ENCODE data around the gene OLFML1. TPM values are rescaled to one million over a fixed set of nuclear protein-coding genes. Genes with fewer than 3 reads are reported as not detected.

OLFML1 gene
- total and polyA plus RNA-seq, 2 of the 13 experiments (the other 11 are each of a cell fraction or from before 2014, with no cell fraction given) = 0.89 to 0.90 TPM

DNA sequence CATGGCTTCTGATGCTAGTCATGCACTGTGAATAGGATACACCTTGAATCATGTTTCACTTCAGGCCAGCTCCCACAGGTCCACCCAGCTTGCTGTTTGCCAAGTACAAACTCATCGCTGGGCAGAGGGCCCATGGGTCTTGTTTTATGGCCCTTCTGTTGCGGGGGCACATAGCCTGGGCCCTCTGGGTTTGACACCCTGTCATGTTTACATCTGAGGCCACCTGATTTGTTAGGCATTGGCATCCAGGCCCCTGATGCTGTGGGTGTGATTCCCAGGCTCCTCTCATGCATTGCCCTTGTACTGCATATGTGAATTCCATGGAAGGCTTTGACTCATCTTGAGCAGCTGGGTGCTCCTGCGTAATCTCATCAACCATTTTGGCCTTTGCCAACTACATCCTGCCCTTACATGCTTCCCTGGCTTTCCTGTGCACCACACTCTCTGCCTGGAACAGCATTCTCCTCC is 61.1 kb downstream of the OLFML1 start:
- intact Hi-C loops (cut with micrococcal nuclease; ENCODE audit: unreplicated experiment) (no loop called here), in situ Hi-C loops (cut with HindIII; ENCODE audit: extremely low pct_ligation_motif_present, low pct_unique_long_range_greater_than_20kb) (no loop called here)
- H3K4me1 ChIP-seq (ENCODE audit: insufficient read depth, low read length) = no peaks in the 10 kb centered on the region
- POLR2A ChIA-PET = no interaction called here
- no peak overlapping the region for H2AFZ ChIP-seq (ENCODE audit: low read length)
- CTCF ChIA-PET (ENCODE audit: low intra/inter-chr PET ratio, low total read pairs) = no interaction called here
- WGBS (ENCODE audit: low lambda C conversion rate) = 96% methylated on average over 3 of the region's 3 CpGs
- ATAC-seq = no peak
- H3K36me3 ChIP-seq (replicated peaks in 1 of 2; ENCODE audit: control insufficient read depth in 1 of 2, insufficient read depth in 2 of 2, low read length in 2 of 2) = peaks cover 0 to 6% of the 10 kb centered on the region in 2 experiments; a peak in 1 of 5 replicates
- H3K9me3 ChIP-seq (ENCODE audit: low read length) = no peaks in the 10 kb centered on the region
- H3K9ac ChIP-seq (ENCODE audit: insufficient read depth, low read depth, low read length) = no peak overlapping the region
- H3K4me2 ChIP-seq (ENCODE audit: low read depth, low read length) = no peak overlapping the region
- H3K27ac ChIP-seq (ENCODE audit: extremely low read length, insufficient read depth, low read length) = no peak overlapping the region
- BruUV-seq (replicated peaks) = no TSS peak
- no peak for TF ChIP-seq ZNF431 (CRISPR knock-in tag; IDR thresholded peaks at IDR 0.05; ENCODE audit: borderline replicate concordance, low read depth)
- no peak for TF ChIP-seq KDM5B (CRISPR knock-in tag; IDR thresholded peaks at IDR 0.05; ENCODE audit: borderline replicate concordance)
- TF ChIP-seq KDM1A (CRISPR knock-in tag; IDR thresholded peaks at IDR 0.05) = no peak
- no peak for TF ChIP-seq ZNF687 (CRISPR knock-in tag; IDR thresholded peaks at IDR 0.05)
- TF ChIP-seq FOXM1 (CRISPR knock-in tag; IDR thresholded peaks at IDR 0.05) = no peak
- no peaks in the 10 kb centered on the region; a peak in 1 of 5 replicates for H3K27me3 ChIP-seq (ENCODE audit: control insufficient read depth in 1 of 2, insufficient read depth in 2 of 2, low read length in 2 of 2)
- no peak for FAIRE-seq
- no peaks in the 10 kb centered on the region for H4K20me1 ChIP-seq (ENCODE audit: insufficient read depth, low read length)
- no peaks in the 10 kb centered on the region for H3K79me2 ChIP-seq (ENCODE audit: insufficient read depth, low read length)
- no peak overlapping the region for H3K4me3 ChIP-seq (replicated peaks in 1 of 3; ENCODE audit: insufficient read depth in 1 of 3, low read depth in 2 of 3, low read length in 3 of 3)
- no peak for DNase-seq (ENCODE audit: low spot score)

All from HepG2 (cell line).